GM19468 (cell line): ENCODE results near the gene C10orf95.
"Not testable (repeated sequence)": the region's sequence is repeated elsewhere in the genome, so short reads cannot be mapped to it uniquely, and the experiment has no call there.

Experiments
- ATAC-seq: cut with Tn5 transposase; IDR thresholded peaks from one replicate; pipeline ENCODE4 v1.9.1; 2021; ENCODE audit warnings: mild to moderate bottlenecking, moderate library complexity, moderate number of reproducible peaks; ENCODE audit not compliant: unreplicated experiment; ENCODE audit errors: extremely low read depth

Gene C10orf95

GRCh38 chr10:102467971-102468438 is 16.7 kb upstream of the C10orf95 start:
- no peak for ATAC-seq

DNA sequence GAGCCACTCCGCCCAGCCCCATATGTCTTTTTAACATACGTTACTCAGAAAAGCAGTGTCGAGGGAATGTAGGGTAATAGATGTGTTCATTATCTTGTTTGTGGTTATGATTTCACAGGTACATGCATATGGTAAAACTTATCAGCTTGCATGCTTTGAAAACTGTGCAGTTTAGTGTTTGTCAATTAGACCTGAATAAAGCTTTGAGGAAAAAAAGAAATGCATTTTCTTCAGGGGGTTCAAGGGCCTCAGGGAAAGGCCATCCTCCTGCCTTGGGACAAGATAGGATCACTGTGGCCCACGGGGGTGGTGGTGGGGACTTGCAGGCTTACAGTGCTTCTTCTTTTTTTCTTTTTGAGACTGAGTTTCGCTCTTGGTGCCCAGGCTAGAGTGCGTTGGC is 16.0 kb upstream of the C10orf95 start:
- no peak for ATAC-seq

DNA sequence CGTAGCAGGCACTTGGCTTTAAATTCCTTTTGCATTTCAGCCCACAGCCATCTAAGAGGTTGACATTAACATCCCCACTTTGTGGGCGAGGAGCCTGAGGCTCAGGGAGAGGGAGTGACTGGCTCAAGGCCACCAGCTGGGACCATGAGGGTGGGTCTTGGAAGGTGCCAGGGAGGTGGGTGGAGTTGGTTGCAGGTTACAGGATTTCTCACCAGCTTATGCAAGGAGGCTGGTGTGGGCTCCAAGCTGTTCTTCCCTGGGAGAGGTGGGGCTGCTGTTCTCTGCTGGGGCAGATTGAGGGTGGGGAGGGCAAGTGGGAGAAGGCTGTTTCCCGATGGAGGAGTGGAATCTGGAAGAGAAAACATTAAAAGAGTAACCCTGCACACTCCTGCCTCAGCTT is 14.1 kb upstream of the C10orf95 start:
- ATAC-seq = no peak

DNA sequence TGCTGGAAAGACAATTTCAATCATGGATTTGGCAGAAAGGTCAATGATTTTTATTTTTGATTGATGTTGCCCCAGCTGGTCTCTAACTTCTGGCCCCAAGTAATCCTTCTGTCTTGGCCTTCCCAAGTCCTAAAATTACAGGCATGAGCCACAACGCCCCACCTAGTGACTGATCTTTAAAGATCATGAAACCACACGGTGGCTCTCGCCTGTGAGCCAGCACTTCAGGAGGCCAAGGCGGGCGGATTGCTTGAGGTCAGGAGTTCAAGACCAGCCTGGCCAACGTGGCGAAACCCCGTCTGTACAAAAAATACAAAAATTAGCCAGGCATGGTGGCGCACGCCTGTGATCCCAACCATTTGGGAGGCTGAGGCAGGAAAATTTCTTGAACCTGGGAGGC is 12.6 kb upstream of the C10orf95 start:
- ATAC-seq = no peak

- ATAC-seq = no peak
Observed at GRCh38 chr10:102462512-102463054, 11.2 kb upstream of the C10orf95 start.

DNA sequence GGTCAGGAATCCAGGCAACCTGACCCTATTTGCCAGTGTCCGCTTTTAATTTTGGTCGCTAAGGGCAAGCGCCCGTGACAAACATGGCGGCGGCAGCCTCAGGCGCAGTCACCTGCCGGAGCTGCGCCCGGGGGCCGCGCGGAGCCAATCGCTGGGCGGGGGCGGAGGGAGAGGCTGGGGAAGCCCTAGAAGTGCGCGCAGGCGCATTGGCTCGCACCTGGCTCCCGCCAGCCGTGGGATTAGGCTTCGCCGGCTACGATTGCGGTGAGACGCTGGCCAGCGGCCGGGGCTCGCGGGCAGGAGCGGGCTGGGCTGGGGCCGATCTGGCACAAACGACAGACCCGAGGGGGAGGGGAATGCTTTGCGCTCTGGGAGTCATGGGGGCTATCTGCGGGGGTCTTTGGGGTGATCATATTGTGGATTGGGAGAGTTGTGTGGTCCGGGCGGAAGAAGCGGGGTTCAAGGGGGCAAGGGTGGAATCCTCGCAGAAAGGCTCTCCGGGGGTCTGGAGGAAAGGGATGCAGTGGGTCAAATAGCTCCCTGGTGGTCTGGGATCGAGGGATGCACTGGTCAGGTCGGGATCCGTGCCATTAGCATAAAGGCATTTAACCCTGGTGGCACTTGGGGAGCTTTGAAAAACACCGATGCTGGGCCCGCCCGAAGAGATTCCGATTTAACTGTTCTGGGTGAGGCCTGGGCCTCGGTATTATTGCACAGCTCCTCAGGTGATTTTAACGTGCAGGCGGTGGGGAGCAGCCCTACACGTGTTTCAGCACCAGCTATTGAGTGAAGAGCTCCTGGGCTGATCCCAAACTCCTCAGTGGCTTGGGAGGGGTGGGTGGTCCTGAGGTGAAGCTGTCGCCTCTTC is 10.1 kb upstream of the C10orf95 start:
- peak; percentile 77 for ATAC-seq

DNA sequence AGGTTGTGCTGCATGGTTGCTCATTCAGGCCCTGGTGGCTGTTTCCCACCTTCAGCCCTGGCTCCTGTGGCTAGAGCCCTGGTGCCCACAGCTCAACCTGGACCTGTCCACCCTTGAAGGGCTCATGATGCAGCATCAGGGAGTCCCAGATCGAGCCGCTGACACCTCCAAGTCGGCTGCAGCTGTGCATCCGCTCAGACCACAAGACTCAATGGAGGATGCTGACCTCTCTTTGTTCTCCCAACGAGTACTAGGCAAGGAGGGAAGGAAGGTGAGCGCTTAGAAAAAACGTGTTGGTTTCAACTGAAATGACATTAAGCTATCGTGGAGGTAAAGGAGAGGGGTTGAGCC is 9.5 kb upstream of the C10orf95 start:
- ATAC-seq = no peak

GRCh38 chr10:102458656-102459055 is 7.3 kb upstream of the C10orf95 start:
- no peak for ATAC-seq

DNA sequence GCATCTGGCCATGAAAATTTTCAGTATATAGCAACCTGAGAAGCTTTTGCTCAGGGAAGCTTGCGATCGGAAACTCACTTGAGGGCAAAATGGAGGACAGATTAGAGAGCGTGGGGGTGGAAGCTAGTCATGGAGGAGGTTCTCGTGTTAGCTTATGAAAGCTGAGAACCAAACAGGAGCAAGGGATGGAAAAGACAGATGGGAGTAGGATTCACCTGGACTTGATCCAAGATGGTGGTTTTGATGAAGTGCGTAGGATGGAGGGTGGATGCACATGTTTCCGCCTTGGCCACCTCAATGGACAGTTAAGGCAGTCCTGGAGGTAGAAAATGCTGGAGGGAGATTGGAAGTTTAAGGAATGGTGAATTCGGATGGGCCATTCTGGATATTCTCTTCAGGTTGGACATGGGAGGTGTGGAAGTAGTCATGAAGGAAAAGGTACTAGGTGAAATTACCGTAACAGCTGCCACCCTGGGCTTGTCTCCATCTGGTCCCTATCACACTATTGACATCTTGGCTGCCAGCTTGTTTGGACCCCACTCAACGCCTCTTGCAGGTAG is 6.3 kb upstream of the C10orf95 start:
- no peak for ATAC-seq

DNA sequence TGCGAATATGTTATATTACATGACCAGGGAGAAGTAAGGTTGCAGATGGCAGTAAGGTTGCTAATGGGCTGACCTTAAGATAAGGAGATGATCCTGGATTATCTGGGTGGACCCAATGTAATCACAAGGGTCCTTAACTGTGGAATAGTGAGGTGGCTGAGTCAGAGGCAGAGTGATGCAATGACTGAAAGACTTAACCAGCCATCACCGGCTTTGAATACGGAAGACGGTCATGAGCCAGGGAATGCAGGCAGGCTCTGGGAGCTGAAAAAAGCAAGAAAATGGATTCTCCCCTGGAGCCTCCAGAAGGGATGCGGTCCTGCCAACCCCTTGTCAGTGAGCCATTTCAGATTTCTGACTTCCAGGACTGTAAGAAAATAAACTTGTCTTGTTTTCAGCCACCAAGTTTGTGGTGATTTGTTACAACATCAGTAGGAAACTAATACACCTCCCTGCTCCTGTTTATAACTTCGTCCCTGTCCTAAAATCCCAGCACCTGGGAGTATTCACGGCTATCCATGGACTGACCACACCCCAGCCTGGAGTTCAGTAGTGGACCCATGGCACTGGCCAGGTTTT is 4.6 kb upstream of the C10orf95 start:
- ATAC-seq = no peak

- ATAC-seq = not testable (repeated sequence)
Observed at GRCh38 chr10:102454662-102455487, 3.5 kb upstream of the C10orf95 start.

GRCh38 chr10:102453502-102453901 is 2.2 kb upstream of the C10orf95 start:
- no peak for ATAC-seq

DNA sequence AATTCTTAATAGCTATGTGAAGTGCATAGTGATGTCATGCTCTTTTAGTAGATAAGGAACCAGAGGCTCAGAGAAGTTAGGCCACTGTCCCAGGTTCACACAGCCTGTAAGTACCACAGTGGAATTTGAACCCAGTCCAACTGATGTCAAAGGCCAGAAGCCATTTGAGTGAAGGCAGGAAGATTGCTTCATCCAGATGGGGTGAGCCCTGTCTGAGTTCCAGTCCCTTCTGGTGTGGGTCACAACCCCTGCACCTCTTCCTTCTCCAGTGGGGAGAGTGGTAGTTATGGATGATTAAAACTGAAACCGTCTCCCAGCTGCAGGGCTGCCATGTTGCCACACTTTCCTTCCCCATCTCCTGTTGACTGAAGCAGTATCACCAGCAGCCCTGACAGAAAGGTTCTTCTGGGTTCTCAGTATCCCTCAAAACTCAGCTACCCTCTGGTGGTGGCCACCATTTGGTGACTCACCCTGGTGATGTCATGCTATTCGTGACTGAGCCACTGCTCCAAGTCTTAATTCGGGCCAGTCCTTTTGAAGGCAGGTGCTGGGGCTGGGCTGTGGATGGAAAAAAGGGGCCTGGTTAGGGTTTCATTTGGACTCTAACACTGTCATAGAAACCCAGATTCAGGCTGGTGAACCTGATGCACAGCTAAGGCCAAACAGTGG is 1.5 kb upstream of the C10orf95 start:
- no peak for ATAC-seq

GRCh38 chr10:102450374-102451104 is 804 bp downstream of the C10orf95 start:
- ATAC-seq = peak; percentile 60

GRCh38 chr10:102450124-102450373 is 1.3 kb downstream of the C10orf95 start:
- no peak for ATAC-seq

DNA sequence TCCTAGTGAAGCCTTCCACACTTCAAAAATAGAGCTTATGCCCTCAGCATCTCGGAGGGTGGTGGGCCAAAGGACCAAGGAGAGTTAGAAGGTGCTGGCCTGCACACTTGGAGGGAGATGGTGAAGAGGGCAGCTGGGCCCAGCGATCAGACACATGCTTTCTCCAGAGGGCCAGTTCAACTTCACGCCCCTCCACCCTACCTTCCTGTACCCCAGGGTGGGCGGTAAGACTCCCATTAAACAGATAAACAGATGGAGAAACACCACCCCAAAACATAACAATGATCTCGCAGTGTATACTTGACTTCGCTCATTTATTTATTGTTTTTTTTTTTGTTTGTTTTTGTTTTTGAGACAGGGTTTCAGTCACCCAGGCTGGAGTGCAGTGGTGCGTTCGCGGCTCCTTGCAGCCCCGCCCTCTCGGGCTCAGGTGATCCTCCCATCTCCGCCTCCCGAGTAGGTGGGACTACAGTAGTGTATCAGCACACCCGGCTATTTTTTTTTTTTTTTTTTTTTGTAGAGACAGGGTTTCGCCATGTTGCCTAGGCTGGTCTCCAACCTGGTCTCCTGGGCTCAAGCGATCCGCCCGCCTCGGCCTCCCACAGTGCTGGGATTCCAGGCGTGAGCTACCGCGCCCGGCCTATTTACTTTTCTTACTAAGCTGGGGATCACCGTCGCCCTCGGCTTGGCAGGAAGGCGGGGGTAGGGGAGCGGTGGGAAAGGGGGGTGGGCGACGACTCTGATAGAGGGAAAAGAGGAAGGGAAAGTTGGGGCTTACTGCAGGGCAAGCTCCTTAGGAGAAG is 1.8 kb downstream of the C10orf95 start:
- ATAC-seq = peak; percentile 35

GRCh38 chr10:102444851-102445250 is 6.5 kb downstream of the C10orf95 start:
- ATAC-seq = no peak

- no peak for ATAC-seq
Observed at GRCh38 chr10:102438374-102438773, 13.0 kb downstream of the C10orf95 start.

DNA sequence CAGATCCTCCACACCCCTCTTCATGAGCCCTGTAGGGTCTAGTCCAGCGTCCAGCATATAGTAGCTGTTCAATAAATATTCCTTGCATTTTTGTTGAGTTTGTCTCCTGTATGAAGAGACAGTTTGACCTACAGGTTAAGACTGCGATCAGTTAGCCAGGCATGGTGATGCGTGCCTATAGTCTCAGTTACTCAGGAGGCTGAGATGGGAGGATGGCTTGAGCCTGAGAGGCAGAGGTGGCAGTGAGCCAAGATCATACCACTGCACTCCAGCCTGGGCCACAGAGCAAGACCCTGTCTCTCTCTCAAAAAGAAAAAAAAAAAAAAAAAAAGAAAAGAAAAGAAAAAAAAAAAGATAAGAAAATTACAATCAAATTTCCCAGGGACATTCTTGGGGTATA is 13.8 kb downstream of the C10orf95 start:
- no peak for ATAC-seq
